ENCODE results near the gene KCNMA1.
"Not testable (repeated sequence)": the region's sequence is repeated elsewhere in the genome, so short reads cannot be mapped to it uniquely, and the experiment has no call there.

The KCNMA1 gene

DNA sequence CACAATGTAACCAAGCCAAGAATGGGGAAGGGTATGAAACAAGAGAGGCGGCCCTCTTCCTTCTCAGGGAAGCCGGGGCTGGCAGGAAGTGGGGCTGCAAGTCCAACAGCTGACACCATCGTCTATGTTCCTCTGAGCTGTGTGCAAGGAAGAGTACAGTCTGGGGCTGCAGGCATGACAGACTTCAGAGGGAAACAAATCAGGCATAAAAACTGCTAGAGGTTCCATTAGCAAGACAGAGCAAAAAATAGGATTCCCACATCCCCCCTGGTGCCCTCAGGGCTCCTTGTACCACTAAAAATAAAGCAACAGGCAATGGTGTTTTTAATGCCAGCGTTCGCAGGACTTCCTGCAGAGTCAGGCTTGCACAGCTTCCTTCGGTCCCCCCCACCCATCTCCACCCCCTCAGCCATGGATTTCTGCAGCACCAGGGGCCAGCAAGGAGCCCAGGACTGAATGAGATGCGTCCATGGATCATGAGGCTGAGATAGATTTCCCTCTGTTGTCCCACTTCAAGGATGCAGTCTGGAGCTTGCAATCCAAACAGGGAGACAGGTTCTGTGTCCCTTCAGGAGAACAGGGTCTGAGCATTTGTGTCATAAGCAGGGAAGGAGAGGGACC is 34.6 kb downstream of the KCNMA1 start:
- no peak for DNase-seq

- DNase-seq: no peak
Measured at GRCh38 chr10:77602231-77602912, 35.2 kb downstream of the KCNMA1 start.

DNA sequence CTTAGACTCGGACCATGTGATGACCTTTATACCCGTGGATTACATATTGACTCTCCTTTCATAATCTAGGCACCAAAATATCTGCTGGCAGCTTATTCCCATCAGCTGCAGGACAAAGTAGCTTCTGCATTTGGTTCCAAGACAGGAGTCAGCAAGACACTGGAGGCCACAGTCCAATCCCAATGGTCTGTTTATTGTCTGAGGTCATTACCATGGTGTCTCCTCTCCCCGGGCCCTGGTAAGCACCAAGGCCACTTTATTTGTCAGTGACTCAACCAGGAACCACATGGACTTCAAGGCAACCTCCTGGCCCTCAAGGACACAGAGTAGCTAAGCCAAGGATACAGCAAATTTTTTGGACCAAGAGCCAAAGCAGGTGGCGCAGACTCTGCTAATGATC is 36.1 kb downstream of the KCNMA1 start:
- no peak for DNase-seq

- DNase-seq: no peak
Measured at GRCh38 chr10:77600640-77601039, 37.0 kb downstream of the KCNMA1 start.

GRCh38 chr10:77599651-77600050 is 38.0 kb downstream of the KCNMA1 start:
- DNase-seq: no peak

DNA sequence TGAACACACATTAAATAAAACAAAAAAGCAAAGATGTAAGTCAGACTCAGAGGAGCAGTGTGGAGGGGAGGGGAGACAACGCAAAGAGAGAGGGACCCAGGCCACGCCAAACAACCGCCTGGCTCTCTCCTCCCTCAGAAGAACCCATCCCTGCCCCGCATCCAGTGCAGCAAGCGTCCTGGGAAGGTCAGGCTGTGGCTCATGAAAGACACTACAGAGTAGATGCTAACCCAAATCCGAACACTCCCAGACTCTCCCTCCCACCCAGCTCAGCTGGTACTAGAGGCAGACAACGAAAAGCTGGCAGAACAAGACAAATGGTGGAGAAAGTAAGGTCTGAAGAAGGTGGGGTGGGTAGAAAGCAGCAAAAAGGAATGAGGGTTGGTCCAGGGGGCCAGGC is 39.0 kb downstream of the KCNMA1 start:
- DNase-seq: no peak

GRCh38 chr10:77597560-77597959 is 40.0 kb downstream of the KCNMA1 start:
- DNase-seq: no peak

DNA sequence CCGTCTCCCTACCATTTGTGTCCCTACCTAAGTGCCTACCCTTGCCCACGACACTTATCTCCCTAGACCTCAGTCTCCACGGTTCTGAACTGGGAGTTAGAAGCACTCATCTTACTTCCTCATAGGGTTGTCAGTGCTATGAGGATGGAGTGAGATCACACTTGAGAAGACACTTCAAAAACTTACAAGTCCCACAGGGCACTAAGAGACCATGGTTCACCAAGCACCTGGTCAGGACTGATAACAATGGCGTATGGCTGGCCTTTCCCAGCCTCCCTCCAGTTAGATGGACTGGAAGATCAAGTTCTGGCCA is 43.2 kb downstream of the KCNMA1 start:
- peak in 1 of 3 donors; percentile 44 for DNase-seq

DNA sequence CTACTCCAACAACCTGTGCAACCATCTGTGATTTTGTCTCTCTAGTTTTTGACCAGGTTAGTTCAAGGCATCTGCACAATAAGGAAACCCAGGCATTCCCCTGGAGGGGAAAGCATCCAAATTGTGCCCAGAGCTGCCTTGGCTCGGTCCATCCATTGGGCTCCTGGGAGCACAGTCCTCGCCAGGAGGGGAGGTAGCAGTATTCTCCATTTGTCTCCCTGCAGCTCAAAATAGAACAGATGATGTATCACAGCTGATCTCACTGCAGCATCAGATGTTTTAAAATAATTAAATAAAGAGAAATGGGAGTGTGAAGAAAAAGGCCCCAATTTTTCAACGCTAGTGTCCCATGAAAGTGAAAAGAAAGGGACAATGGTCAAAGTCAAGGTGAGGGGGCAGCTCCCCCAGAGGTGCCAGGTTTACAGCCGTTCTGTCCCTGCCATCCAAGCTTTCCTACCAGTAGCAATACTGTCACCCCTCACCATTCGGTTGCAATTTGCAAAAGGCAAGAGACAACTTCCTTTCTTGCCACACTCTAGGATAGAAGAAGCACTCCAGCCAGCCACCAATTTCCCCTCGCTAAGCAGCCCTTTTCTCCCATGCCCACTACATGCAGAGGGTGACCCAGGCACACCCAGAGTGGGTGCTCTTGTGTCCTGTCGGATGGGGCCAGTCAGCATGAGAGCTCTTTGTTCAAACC is 43.7 kb downstream of the KCNMA1 start:
- DNase-seq: peak in 2 of 3 donors; percentile 40 to 46

- DNase-seq: peak; percentile 70 to 85 (median 81)
Measured at GRCh38 chr10:77592946-77593636, 44.5 kb downstream of the KCNMA1 start.

GRCh38 chr10:77592510-77592909 is 45.1 kb downstream of the KCNMA1 start:
- no peak for DNase-seq

DNA sequence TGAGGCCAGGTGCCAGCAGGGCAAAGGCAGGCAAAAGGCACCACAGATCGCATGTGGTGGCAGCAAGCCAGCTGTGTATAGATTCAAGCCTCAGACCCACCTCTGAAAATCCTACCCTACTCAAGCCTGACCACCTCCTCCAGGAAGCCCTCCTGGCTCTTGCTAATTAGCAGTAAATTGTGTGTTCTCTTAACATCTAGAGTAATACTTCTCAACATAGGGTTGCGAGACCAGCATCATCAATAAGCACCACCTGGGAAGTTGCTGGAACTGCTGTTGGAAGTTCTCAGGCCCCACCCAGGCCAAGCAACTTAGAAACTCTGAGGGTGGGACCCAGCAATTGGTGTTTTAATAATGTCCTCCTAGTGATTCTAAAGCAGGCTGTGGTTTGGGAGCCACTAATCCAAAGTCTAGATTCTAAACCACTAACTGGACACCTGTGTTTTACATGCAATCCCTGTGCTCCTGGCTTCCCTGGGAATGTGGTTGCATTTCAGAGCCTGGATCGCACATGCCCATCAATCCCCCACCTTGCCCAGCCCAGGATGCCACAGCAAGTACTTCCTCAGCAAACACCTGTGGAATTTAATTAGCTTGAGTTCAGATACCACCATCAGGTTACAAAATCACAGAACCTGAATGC is 46.2 kb downstream of the KCNMA1 start:
- no peak for DNase-seq

DNA sequence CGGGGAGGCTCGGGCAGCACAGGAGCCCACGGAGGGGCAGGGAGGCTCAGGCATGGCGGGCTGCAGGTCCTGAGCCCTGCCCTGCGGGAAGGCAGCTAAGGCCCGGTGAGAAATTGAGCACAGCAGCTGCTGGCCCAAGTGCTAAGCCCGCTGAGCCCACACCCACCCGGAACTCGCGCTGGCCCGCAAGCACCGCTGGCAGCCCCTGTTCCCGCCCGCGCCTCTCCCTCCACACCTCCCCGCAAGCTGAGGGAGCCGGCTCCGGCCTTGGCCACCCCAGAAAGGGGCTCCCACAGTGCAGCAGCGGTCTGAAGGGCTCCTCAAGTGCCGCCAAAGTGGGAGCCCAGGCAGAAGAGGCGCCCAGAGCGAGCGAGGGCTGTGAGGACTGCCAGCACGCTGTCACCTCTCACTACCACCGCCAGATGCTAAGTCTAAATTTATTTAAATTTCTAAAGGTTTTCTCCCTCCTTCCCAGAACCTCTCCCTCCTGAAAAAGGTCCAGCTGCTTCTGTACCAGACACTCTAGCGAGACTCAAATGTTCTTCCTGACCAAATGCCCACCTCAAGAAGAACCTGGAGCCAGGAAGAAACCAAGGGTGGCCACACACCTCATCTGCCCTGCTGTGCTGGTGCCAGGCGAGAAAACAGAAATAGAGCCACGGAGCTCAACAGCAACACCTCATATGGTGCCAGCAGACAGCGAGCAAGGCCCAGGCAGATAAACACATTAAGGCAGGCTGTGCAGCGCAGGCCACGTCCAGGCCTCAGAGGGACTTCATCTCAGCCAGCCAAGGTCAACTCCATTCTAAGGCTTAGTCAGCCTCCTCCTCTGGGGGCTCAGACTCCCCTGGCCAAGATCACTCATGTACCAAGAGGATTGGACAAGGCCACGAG is 47.0 kb downstream of the KCNMA1 start:
- DNase-seq: no peak

GRCh38 chr10:77589703-77590102 is 47.9 kb downstream of the KCNMA1 start:
- not testable (repeated sequence) for DNase-seq

DNA sequence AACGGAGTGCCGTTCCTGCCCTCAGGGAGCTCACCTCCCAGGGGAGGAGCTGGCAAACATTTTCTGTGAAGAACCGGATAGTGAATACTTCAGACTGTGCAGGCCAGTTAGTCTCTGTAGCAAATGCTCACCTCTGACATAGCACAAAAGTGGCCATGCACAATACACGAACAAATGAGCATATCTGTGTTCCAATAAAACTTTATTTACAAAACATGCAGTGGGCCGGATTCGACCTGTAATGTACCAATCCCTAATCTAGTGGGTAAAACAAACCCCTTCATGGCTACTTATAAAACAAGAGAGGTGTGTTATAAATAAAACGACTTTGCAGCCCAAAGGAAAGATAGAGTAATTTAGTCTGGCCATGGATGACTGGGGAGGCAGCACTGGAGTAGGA is 48.7 kb downstream of the KCNMA1 start:
- no peak for DNase-seq

DNA sequence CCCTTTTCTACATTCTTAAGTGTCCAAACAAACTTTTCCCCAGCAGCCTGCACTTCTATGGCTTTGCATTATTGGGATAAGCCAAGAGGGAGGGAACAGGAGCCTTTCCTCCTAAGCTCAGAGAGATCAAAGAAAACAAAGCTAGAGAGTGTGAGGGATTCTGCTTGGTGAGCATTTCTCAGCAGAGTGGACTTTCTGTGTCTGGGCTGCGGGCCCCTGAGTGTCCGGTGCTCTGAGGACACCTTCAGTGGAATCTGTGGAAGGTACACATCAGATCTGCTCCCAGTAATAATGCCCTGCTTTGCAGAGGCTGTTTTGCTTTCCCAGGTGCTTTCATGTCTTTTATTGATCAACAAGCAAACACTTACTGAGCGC is 50.2 kb downstream of the KCNMA1 start:
- DNase-seq: no peak

DNA sequence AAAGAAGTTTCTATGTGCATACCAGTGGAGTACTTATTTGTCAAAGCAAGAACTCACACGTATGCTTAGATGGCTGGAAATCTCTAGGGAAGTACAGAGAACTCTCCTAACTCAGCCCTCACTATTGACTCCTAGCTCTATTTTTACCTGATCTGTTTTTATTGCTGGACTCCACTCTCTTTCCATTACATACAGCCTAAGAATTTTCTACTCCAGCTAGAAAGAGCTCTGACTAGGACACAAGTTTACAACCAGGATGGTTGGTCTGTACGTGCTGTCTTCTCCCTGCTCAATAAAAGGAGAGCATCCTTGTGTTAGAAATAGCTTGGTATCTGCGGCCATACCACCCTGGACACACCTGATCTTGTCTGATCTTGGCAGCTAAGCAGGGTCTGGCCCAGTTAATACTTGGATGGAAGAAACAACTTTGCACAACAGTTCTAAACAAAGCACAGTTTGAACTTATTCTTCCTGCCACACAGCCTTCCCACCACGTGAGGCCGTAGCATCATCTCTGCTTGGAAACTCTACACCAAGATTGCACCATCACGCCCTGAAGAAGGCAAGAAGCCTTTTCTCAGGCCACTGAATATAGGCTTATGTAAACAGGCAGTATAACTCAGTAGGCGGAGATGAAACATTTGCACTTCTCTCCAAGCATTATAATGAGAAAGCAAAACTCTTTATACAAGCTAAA is 50.7 kb downstream of the KCNMA1 start:
- DNase-seq: peak; percentile 71 to 85 (median 82)

DNA sequence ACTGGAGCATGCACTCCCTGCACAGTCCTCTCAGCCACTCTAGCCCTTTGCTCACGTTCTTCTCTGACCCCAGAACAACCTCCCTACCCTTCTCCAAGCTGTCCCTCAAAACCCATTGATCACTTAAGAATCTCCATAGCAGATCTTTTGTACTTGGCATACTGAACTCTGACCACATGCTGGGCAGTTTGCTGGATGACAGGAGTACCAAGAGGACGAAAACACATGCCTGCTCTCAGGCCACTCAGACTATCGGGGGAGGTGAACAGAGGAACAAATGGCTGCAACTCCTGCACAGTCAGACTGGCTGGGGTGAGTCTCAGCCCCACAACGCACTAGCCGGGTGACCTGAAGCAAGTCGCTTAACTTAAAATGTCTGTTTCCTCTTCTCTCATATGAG is 52.7 kb downstream of the KCNMA1 start:
- DNase-seq: no peak

- DNase-seq: no peak
Measured at GRCh38 chr10:77583527-77583926, 54.1 kb downstream of the KCNMA1 start.

- DNase-seq: peak; percentile 75 to 84 (median 82)
Measured at GRCh38 chr10:77582710-77583115, 54.9 kb downstream of the KCNMA1 start.

GRCh38 chr10:77581738-77582137 is 55.9 kb downstream of the KCNMA1 start:
- no peak for DNase-seq

DNA sequence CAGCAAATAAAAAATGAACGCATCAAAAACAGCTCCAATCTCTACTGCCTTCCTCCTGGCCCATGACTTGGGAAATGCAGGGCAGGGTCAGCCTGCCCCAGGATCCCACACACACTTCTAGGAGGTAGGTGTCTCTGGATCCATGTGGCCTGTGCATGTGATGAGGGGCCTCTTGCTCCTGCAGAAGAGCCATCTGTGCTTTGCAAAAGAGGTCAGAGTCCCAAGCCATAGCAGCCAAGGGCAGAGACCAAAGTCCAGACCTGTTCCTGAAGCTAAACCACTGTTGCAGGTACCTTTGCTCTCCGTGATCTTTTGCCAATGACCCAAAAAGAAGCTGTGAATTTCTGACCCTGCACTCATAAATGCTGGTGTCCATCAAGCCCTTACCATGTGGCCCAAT is 57.1 kb downstream of the KCNMA1 start:
- no peak for DNase-seq

All from suppressor macrophage treated with lipopolysaccharide for 1 hour (primary cell).